SK-N-SH treated with all-trans-retinoic acid at 6 μM for 48 hours (cell line): ENCODE results near the gene TOP1.
A peak's percentile ranks its signal among the peaks of the same experiment; 100 is the strongest.

Source experiments
- ATAC-seq: fragments of 200-7000 bp; cut with Tn5 transposase; 3 replicates; pipeline ENCODE4 v1.9.1; 2020; ENCODE audit warnings: mild to moderate bottlenecking, moderate library complexity
- ARNTL ChIP-seq: fragments of 450-650 bp; formaldehyde crosslinking; IDR thresholded peaks from 2 replicates; pipeline ENCODE4 v1.5.0; 2020; ENCODE audit warnings: low read depth, mild to moderate bottlenecking, moderate library complexity, borderline replicate concordance
- BACH2 ChIP-seq: fragments of 250-450 bp; sonication (Bioruptor Pico); IDR thresholded peaks from 2 replicates; pipeline ENCODE4 v1.9.0; 2021; ENCODE audit warnings: mild to moderate bottlenecking, borderline replicate concordance
- CSDC2 ChIP-seq: fragments of 250-450 bp; sonication (Bioruptor Pico); IDR thresholded peaks from 2 replicates; pipeline ENCODE4 v1.5.0; 2020; ENCODE audit warnings: mild to moderate bottlenecking, moderate library complexity
- ESRRG ChIP-seq: fragments of 250-450 bp; sonication (Bioruptor Pico); IDR thresholded peaks from 2 replicates; pipeline ENCODE4 v1.6.1; 2021; ENCODE audit warnings: mild to moderate bottlenecking
- GLIS3 ChIP-seq: fragments of 250-450 bp; sonication (Bioruptor Pico); IDR thresholded peaks from 2 replicates; pipeline ENCODE4 v1.5.0; 2020; ENCODE audit warnings: mild to moderate bottlenecking, moderate library complexity
- ISL1 ChIP-seq: fragments of 250-450 bp; sonication (Bioruptor Pico); IDR thresholded peaks from 2 replicates; pipeline ENCODE4 v2.1.2; 2022; ENCODE audit warnings: mild to moderate bottlenecking, moderate library complexity
- OSR1 ChIP-seq: fragments of 250-450 bp; sonication (Bioruptor Pico); IDR thresholded peaks from 2 replicates; pipeline ENCODE4 v1.8.0; 2022; ENCODE audit warnings: moderate library complexity, mild to moderate bottlenecking, inconsistent platforms
- PPARA ChIP-seq: fragments of 250-450 bp; sonication (Bioruptor Pico); IDR thresholded peaks from 2 replicates; pipeline ENCODE4 v1.5.0; 2020; ENCODE audit warnings: mild to moderate bottlenecking, borderline replicate concordance
- RARB ChIP-seq: fragments of 250-450 bp; sonication (Bioruptor Pico); IDR thresholded peaks from 2 replicates; pipeline ENCODE4 v1.8.0; 2021; ENCODE audit warnings: mild to moderate bottlenecking, moderate library complexity
- SNAI2 ChIP-seq: fragments of 250-450 bp; sonication (Bioruptor Pico); IDR thresholded peaks from 2 replicates; pipeline ENCODE4 v1.5.0; 2020; ENCODE audit warnings: mild to moderate bottlenecking, moderate library complexity
- TCF4 ChIP-seq: fragments of 250-450 bp; sonication (Bioruptor Pico); IDR thresholded peaks from 2 replicates; pipeline ENCODE4 v1.8.0; 2021; ENCODE audit warnings: mild to moderate bottlenecking, moderate library complexity, borderline replicate concordance
- TOX ChIP-seq: fragments of 250-450 bp; sonication (Bioruptor Pico); IDR thresholded peaks from 2 replicates; pipeline ENCODE4 v1.8.0; 2021; ENCODE audit warnings: mild to moderate bottlenecking, moderate library complexity, borderline replicate concordance
- ZC3H10 ChIP-seq: fragments of 250-450 bp; sonication (Bioruptor Pico); IDR thresholded peaks from 2 replicates; pipeline ENCODE4 v1.5.1; 2021; ENCODE audit warnings: mild to moderate bottlenecking, moderate library complexity
- ZFP3 ChIP-seq: fragments of 250-450 bp; sonication (Bioruptor Pico); IDR thresholded peaks from 2 replicates; pipeline ENCODE4 v1.5.0; 2020; ENCODE audit warnings: mild to moderate bottlenecking, moderate library complexity
- ZFP30 ChIP-seq: fragments of 450-650 bp; formaldehyde crosslinking; IDR thresholded peaks from 2 replicates; pipeline ENCODE4 v1.5.0; 2022; ENCODE audit warnings: mild to moderate bottlenecking, moderate library complexity
- ZNF565 ChIP-seq: fragments of 450-650 bp; formaldehyde crosslinking; conservative IDR thresholded peaks from 2 replicates; pipeline ENCODE4 v1.5.0; 2020; ENCODE audit warnings: low read depth, mild to moderate bottlenecking, moderate library complexity
- ZNF70 ChIP-seq: fragments of 450-650 bp; formaldehyde crosslinking; IDR thresholded peaks from 2 replicates; pipeline ENCODE4 v1.5.0; 2020; ENCODE audit warnings: mild to moderate bottlenecking, moderate library complexity
- ZNF8 ChIP-seq: fragments of 450-650 bp; formaldehyde crosslinking; IDR thresholded peaks from 2 replicates; pipeline ENCODE4 v1.5.0; 2020; ENCODE audit warnings: mild to moderate bottlenecking, moderate library complexity
- TF ChIP-seq, protein P1 (sequence below): fragments of 250-450 bp; sonication (Bioruptor Pico); IDR thresholded peaks from 2 replicates; pipeline ENCODE4 v1.5.1; 2020; ENCODE audit warnings: low read depth, mild to moderate bottlenecking, moderate library complexity
- TF ChIP-seq, protein P2 (sequence below): fragments of 250-450 bp; sonication (Bioruptor Pico); IDR thresholded peaks from 2 replicates; pipeline ENCODE4 v1.8.0; 2021; ENCODE audit warnings: low read depth, mild to moderate bottlenecking, moderate library complexity, borderline replicate concordance
- TF ChIP-seq, protein P3 (sequence below): fragments of 250-450 bp; sonication (Bioruptor Pico); IDR thresholded peaks from 2 replicates; pipeline ENCODE4 v1.5.1; 2021; ENCODE audit warnings: mild to moderate bottlenecking, moderate library complexity
- TF ChIP-seq, protein P4 (sequence below): fragments of 250-450 bp; sonication (Bioruptor Pico); IDR thresholded peaks from 2 replicates; pipeline ENCODE4 v1.8.0; 2020; ENCODE audit warnings: mild to moderate bottlenecking, moderate library complexity, borderline replicate concordance
- TF ChIP-seq, protein P5 (sequence below): fragments of 250-450 bp; sonication (Bioruptor Pico); IDR thresholded peaks from 2 replicates; pipeline ENCODE4 v1.5.0; 2020; ENCODE audit warnings: mild to moderate bottlenecking, moderate library complexity

The TOP1 gene

DNA sequence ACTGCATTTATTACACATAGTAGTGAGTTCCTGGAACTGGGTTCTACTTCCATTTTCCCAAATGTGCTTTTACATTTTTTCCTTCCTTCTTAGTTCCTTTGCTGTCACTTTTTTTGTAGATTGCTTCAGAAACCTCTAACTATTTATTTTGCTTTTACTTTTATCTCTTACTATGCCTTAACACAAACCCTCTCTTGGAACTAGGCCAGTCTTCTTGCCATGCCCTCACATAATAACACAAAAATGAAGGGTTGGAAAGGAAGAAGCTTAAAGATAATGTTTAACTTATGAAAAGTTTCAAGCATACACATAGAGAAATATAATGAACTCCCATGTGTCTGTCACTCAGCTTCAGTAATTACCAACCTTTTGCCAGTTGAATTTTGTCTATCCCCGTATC lies 27.1 kb downstream of the TOP1 start:
- TF ChIP-seq ARNTL (CRISPR knock-in tag) (no peak), CSDC2 (CRISPR knock-in tag) (no peak), RARB (CRISPR knock-in tag) (no peak), ZNF70 (CRISPR knock-in tag) (no peak), ZFP30 (CRISPR knock-in tag) (no peak), ZNF8 (CRISPR knock-in tag) (no peak), ZNF565 (CRISPR knock-in tag) (no peak), PPARA (CRISPR knock-in tag) (no peak), ZFP3 (CRISPR knock-in tag) (no peak), ESRRG (no peak), ISL1 (CRISPR knock-in tag) (no peak), TCF4 (no peak), SNAI2 (CRISPR knock-in tag) (no peak), OSR1 (CRISPR knock-in tag) (no peak)
- TF ChIP-seq, protein P1, sequence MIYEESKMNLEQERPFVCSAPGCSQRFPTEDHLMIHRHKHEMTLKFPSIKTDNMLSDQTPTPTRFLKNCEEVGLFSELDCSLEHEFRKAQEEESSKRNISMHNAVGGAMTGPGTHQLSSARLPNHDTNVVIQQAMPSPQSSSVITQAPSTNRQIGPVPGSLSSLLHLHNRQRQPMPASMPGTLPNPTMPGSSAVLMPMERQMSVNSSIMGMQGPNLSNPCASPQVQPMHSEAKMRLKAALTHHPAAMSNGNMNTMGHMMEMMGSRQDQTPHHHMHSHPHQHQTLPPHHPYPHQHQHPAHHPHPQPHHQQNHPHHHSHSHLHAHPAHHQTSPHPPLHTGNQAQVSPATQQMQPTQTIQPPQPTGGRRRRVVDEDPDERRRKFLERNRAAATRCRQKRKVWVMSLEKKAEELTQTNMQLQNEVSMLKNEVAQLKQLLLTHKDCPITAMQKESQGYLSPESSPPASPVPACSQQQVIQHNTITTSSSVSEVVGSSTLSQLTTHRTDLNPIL (CRISPR knock-in tag): no peak
- TF ChIP-seq, protein P2, sequence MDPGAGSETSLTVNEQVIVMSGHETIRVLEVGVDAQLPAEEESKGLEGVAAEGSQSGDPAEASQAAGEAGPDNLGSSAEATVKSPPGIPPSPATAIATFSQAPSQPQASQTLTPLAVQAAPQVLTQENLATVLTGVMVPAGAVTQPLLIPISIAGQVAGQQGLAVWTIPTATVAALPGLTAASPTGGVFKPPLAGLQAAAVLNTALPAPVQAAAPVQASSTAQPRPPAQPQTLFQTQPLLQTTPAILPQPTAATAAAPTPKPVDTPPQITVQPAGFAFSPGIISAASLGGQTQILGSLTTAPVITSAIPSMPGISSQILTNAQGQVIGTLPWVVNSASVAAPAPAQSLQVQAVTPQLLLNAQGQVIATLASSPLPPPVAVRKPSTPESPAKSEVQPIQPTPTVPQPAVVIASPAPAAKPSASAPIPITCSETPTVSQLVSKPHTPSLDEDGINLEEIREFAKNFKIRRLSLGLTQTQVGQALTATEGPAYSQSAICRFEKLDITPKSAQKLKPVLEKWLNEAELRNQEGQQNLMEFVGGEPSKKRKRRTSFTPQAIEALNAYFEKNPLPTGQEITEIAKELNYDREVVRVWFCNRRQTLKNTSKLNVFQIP (CRISPR knock-in tag): no peak
- TF ChIP-seq, protein P3, sequence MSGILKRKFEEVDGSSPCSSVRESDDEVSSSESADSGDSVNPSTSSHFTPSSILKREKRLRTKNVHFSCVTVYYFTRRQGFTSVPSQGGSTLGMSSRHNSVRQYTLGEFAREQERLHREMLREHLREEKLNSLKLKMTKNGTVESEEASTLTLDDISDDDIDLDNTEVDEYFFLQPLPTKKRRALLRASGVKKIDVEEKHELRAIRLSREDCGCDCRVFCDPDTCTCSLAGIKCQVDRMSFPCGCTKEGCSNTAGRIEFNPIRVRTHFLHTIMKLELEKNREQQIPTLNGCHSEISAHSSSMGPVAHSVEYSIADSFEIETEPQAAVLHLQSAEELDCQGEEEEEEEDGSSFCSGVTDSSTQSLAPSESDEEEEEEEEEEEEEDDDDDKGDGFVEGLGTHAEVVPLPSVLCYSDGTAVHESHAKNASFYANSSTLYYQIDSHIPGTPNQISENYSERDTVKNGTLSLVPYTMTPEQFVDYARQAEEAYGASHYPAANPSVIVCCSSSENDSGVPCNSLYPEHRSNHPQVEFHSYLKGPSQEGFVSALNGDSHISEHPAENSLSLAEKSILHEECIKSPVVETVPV: no peak
- TF ChIP-seq, protein P4, sequence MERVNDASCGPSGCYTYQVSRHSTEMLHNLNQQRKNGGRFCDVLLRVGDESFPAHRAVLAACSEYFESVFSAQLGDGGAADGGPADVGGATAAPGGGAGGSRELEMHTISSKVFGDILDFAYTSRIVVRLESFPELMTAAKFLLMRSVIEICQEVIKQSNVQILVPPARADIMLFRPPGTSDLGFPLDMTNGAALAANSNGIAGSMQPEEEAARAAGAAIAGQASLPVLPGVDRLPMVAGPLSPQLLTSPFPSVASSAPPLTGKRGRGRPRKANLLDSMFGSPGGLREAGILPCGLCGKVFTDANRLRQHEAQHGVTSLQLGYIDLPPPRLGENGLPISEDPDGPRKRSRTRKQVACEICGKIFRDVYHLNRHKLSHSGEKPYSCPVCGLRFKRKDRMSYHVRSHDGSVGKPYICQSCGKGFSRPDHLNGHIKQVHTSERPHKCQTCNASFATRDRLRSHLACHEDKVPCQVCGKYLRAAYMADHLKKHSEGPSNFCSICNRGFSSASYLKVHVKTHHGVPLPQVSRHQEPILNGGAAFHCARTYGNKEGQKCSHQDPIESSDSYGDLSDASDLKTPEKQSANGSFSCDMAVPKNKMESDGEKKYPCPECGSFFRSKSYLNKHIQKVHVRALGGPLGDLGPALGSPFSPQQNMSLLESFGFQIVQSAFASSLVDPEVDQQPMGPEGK (CRISPR knock-in tag): no peak
- no peak for ATAC-seq

DNA sequence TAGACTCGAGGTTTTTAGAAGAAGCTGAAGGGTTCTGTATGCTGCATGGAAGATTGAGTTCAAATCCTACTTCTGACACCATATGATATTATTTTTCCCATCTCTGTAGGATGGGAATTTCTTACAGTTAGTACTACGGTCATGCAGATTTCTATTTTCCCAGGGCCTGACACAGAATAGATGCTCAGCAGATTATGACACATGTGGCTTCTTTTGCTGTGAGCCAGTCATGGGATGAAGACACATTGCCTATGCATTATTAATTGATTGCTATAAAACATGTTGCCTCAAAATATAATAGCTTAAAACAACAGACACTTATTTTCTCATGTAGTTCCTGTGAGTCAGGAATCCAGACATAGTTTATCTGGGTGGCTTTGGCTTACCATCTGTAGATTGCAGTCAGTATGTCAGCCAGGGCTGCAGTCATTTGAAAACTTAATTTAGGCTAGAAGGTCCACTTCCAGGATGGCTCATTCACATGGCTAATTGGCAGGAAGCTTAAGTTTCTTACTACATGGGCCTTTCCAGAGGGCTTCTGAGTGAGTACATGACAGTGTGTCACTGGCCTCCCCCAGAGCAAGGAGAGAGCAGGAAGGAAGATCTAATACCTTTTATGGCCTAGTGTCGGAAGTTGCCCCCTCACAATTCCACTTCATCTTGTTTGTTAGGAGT lies 29.5 kb downstream of the TOP1 start:
- ATAC-seq: peak; percentile 89
- TF ChIP-seq ZNF70 (CRISPR knock-in tag): no peak
- TF ChIP-seq PPARA (CRISPR knock-in tag): no peak
- no peak for TF ChIP-seq SNAI2 (CRISPR knock-in tag)
- TF ChIP-seq TCF4: peak; percentile 88
- 0 out of 2 replicates have a peak, but pooled peaks have one; percentile 35 for TF ChIP-seq ESRRG
- TF ChIP-seq, protein P1 (CRISPR knock-in tag): 0 out of 2 replicates have a peak, but pooled peaks have one; percentile 49
- TF ChIP-seq, protein P2 (CRISPR knock-in tag): no peak
- no peak for TF ChIP-seq ZC3H10 (CRISPR knock-in tag)
- TF ChIP-seq, protein P3: no peak
- TF ChIP-seq ZNF565 (CRISPR knock-in tag): no peak
- peak; percentile 50; the same call in 1 of the 2 replicates for TF ChIP-seq ZFP3 (CRISPR knock-in tag)
- TF ChIP-seq GLIS3 (CRISPR knock-in tag): 0 out of 2 replicates have a peak, but pooled peaks have one; percentile 25
- peak; percentile 87 for TF ChIP-seq ISL1 (CRISPR knock-in tag)
- peak; percentile 78 for TF ChIP-seq ZNF8 (CRISPR knock-in tag)
- TF ChIP-seq ARNTL (CRISPR knock-in tag): no peak
- no peak for TF ChIP-seq OSR1 (CRISPR knock-in tag)
- TF ChIP-seq, protein P5, sequence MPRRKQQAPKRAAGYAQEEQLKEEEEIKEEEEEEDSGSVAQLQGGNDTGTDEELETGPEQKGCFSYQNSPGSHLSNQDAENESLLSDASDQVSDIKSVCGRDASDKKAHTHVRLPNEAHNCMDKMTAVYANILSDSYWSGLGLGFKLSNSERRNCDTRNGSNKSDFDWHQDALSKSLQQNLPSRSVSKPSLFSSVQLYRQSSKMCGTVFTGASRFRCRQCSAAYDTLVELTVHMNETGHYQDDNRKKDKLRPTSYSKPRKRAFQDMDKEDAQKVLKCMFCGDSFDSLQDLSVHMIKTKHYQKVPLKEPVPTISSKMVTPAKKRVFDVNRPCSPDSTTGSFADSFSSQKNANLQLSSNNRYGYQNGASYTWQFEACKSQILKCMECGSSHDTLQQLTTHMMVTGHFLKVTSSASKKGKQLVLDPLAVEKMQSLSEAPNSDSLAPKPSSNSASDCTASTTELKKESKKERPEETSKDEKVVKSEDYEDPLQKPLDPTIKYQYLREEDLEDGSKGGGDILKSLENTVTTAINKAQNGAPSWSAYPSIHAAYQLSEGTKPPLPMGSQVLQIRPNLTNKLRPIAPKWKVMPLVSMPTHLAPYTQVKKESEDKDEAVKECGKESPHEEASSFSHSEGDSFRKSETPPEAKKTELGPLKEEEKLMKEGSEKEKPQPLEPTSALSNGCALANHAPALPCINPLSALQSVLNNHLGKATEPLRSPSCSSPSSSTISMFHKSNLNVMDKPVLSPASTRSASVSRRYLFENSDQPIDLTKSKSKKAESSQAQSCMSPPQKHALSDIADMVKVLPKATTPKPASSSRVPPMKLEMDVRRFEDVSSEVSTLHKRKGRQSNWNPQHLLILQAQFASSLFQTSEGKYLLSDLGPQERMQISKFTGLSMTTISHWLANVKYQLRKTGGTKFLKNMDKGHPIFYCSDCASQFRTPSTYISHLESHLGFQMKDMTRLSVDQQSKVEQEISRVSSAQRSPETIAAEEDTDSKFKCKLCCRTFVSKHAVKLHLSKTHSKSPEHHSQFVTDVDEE (CRISPR knock-in tag): no peak; the same call in none of the 2 replicates
- TF ChIP-seq ZFP30 (CRISPR knock-in tag): no peak
- TF ChIP-seq CSDC2 (CRISPR knock-in tag): no peak
- no peak for TF ChIP-seq BACH2 (CRISPR knock-in tag)
- no peak for TF ChIP-seq TOX (CRISPR knock-in tag)
